Measurements from ENCODE around the gene OSBP2.

The OSBP2 gene

GRCh38 chr22:30885591-30885990 is 190.9 kb downstream of the OSBP2 start:
- Histone ChIP-seq H3K27ac (ENCODE audit: low read depth, low read length, poor library complexity, severe bottlenecking) (no peak overlapping the region), H3K4me3 (ENCODE audit: low read depth, low read length, poor library complexity, severe bottlenecking) (no peak overlapping the region), H3K9me2 (ENCODE audit: low read depth, low read length) (no peaks in the 10 kb centered on the region), H3K9ac (ENCODE audit: low read length) (no peak overlapping the region), H4K20me1 (ENCODE audit: insufficient read depth, low read length) (no peaks in the 10 kb centered on the region), H3K36me3 (ENCODE audit: insufficient read depth, low read length) (no peaks in the 10 kb centered on the region), H3K9me3 (ENCODE audit: low read length) (no peaks in the 10 kb centered on the region), H3F3A (ENCODE audit: insufficient read depth, low read length) (no peaks in the 10 kb centered on the region), H2AFZ (ENCODE audit: low read length) (no peak overlapping the region), H3K4me2 (ENCODE audit: low read length) (no peak overlapping the region), H3K27me3 (ENCODE audit: insufficient read depth, low read length) (0 out of 2 replicates have a peak, but pooled peaks cover 3% of the 10 kb centered on the region), H3K79me2 (ENCODE audit: insufficient read depth, low read length) (no peaks in the 10 kb centered on the region), H3K4me1 (ENCODE audit: insufficient read depth, low read length, severe bottlenecking) (no peaks in the 10 kb centered on the region)
- TF ChIP-seq EZH2 (IDR thresholded peaks at IDR 0.05; ENCODE audit: borderline replicate concordance, low read length) = no peak
- TF ChIP-seq CTCF (IDR thresholded peaks at IDR 0.05; ENCODE audit: low read length) = no peak

DNA sequence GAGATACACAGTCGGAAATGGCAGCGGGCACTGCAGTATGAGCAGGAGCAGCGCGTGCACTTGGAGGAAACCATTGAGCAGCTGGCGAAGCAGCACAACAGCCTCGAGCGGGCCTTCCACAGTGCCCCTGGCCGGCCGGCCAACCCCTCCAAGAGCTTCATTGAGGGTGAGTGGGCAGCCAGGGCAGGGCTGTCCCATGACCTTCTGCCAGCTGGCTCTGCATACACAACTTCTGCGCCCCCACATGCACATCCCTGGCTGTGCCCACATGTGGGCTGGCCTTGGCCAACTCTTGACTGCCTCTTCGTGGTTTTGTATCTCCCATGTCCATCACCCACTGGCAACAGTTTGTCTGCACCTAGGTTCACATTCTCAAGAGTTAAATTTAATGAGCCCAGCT is 192.8 kb downstream of the OSBP2 start:
- no peaks in the 10 kb centered on the region for H3F3A ChIP-seq (ENCODE audit: insufficient read depth, low read length)
- H3K27ac ChIP-seq (ENCODE audit: low read depth, low read length, poor library complexity, severe bottlenecking) = no peak overlapping the region
- no peaks in the 10 kb centered on the region for H3K9me2 ChIP-seq (ENCODE audit: low read depth, low read length)
- H2AFZ ChIP-seq (ENCODE audit: low read length) = no peak overlapping the region
- TF ChIP-seq CTCF (IDR thresholded peaks at IDR 0.05; ENCODE audit: low read length) = no peak
- TF ChIP-seq EZH2 (IDR thresholded peaks at IDR 0.05; ENCODE audit: borderline replicate concordance, low read length) = no peak
- H4K20me1 ChIP-seq (ENCODE audit: insufficient read depth, low read length) = no peaks in the 10 kb centered on the region
- 0 out of 2 replicates have a peak, but pooled peaks cover 3% of the 10 kb centered on the region for H3K27me3 ChIP-seq (ENCODE audit: insufficient read depth, low read length)
- H3K4me3 ChIP-seq (ENCODE audit: low read depth, low read length, poor library complexity, severe bottlenecking) = no peak overlapping the region
- H3K9me3 ChIP-seq (ENCODE audit: low read length) = no peaks in the 10 kb centered on the region
- no peaks in the 10 kb centered on the region for H3K36me3 ChIP-seq (ENCODE audit: insufficient read depth, low read length)
- no peak overlapping the region for H3K9ac ChIP-seq (ENCODE audit: low read length)
- no peak overlapping the region for H3K4me2 ChIP-seq (ENCODE audit: low read length)
- no peaks in the 10 kb centered on the region for H3K4me1 ChIP-seq (ENCODE audit: insufficient read depth, low read length, severe bottlenecking)
- no peaks in the 10 kb centered on the region for H3K79me2 ChIP-seq (ENCODE audit: insufficient read depth, low read length)

GRCh38 chr22:30887861-30888260 is 193.2 kb downstream of the OSBP2 start:
- no peaks in the 10 kb centered on the region for H3K4me1 ChIP-seq (ENCODE audit: insufficient read depth, low read length, severe bottlenecking)
- no peaks in the 10 kb centered on the region for H3K79me2 ChIP-seq (ENCODE audit: insufficient read depth, low read length)
- H3K36me3 ChIP-seq (ENCODE audit: insufficient read depth, low read length) = no peaks in the 10 kb centered on the region
- no peak overlapping the region for H3K27ac ChIP-seq (ENCODE audit: low read depth, low read length, poor library complexity, severe bottlenecking)
- no peak overlapping the region for H3K4me3 ChIP-seq (ENCODE audit: low read depth, low read length, poor library complexity, severe bottlenecking)
- TF ChIP-seq CTCF (IDR thresholded peaks at IDR 0.05; ENCODE audit: low read length) (no peak), EZH2 (IDR thresholded peaks at IDR 0.05; ENCODE audit: borderline replicate concordance, low read length) (no peak)
- 0 out of 2 replicates have a peak, but pooled peaks cover 3% of the 10 kb centered on the region for H3K27me3 ChIP-seq (ENCODE audit: insufficient read depth, low read length)
- no peaks in the 10 kb centered on the region for H3F3A ChIP-seq (ENCODE audit: insufficient read depth, low read length)
- no peak overlapping the region for H2AFZ ChIP-seq (ENCODE audit: low read length)
- no peaks in the 10 kb centered on the region for H4K20me1 ChIP-seq (ENCODE audit: insufficient read depth, low read length)
- no peaks in the 10 kb centered on the region for H3K9me3 ChIP-seq (ENCODE audit: low read length)
- no peaks in the 10 kb centered on the region for H3K9me2 ChIP-seq (ENCODE audit: low read depth, low read length)
- no peak overlapping the region for H3K9ac ChIP-seq (ENCODE audit: low read length)
- H3K4me2 ChIP-seq (ENCODE audit: low read length) = no peak overlapping the region

All from OCI-LY1 (cell line).